ENCODE measurements around the gene DTX2.
"Not testable (repeated sequence)": the region's sequence is repeated elsewhere in the genome, so short reads cannot be mapped to it uniquely, and the experiment has no call there.

The DTX2 gene

DNA sequence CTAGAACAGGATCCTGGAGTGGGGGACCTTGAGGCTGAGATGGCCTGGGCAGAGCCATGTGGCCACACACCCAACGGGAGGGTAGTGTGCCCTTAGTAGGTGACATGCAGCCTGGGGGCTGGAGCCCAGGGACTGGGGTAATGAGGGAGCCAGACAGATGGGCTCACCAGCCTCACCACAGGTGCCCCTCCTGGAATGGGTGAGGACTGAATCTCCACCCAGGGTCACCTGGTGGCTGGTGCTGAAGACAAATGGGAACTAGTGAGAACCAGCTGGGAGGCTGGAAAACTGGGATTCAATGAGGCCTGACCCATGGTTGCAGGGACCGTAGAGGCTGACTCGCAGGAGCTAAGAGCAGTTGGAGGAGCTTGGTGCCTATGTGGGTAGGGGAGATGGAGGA lies 30.7 kb upstream of the DTX2 start:
- Histone ChIP-seq H3K27ac (no peak overlapping the region), H3K4me3 (ENCODE audit: low read depth, low read length) (no peak overlapping the region), H3K27me3 (replicated peaks) (no peaks in the 10 kb centered on the region), H3K36me3 (replicated peaks) (no peaks in the 10 kb centered on the region)
- in situ Hi-C loops (cut with HindIII; ENCODE audit: low pct_ligation_motif_present, low sequenced_read_pairs), result no loop called here
- no peak for TF ChIP-seq CTCF (IDR thresholded peaks at IDR 0.05; ENCODE audit: low read depth, low read length, missing control alignments)
- no peak for DNase-seq

DNA sequence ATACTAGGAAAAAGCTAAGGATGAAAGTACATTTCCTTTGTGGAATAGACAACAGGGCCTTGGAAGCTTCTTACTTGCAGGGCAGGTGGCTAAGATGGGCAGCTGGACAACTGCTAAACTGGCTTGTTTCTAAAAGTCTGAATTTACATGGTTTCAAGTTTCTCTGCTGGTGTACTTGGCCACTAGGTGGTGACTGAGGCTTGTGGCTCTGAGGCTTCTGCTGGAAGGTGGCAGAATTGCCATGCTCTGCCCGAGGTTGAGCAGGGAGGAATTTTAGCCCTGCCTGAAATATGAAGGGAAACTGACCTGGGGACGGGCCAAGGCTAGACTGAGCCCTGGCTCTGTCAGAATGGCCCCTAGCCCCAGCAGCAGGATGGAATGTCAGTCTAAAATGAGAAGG lies 23.6 kb upstream of the DTX2 start:
- H3K4me3 ChIP-seq (ENCODE audit: low read depth, low read length); H3K27ac ChIP-seq; in situ Hi-C loops (cut with HindIII; ENCODE audit: low pct_ligation_motif_present, low sequenced_read_pairs); H3K27me3 ChIP-seq (replicated peaks); H3K36me3 ChIP-seq (replicated peaks): not testable (repeated sequence)
- peak; percentile 65 for TF ChIP-seq CTCF (IDR thresholded peaks at IDR 0.05; ENCODE audit: low read depth, low read length, missing control alignments)
- peak; percentile 82 for DNase-seq

GRCh38 chr7:76439120-76439888 lies 22.2 kb upstream of the DTX2 start:
- H3K27me3 ChIP-seq (replicated peaks); in situ Hi-C loops (cut with HindIII; ENCODE audit: low pct_ligation_motif_present, low sequenced_read_pairs); H3K36me3 ChIP-seq (replicated peaks); DNase-seq; H3K4me3 ChIP-seq (ENCODE audit: low read depth, low read length); H3K27ac ChIP-seq: not testable (repeated sequence)

DNA sequence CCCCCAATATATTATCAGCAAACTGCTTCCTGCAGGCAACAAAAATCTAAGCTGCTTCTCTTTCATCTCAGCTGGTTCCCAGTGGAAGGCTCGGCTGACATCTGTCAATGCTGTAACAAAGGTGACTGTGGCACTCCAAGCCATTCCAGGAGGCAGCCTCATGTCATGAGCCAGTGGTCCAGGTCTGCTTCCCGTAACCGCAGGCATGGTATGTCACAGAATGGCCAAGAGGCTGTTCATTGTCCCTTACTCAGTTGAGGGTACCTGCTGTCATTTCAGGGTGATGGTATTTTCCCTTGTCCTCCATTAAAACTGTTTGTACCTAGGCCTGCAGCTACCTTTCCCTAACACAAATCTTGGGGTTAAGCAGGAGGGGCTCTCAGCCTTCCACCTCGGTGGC lies 21.1 kb upstream of the DTX2 start:
- H3K27ac ChIP-seq; DNase-seq; H3K36me3 ChIP-seq (replicated peaks); H3K27me3 ChIP-seq (replicated peaks); in situ Hi-C loops (cut with HindIII; ENCODE audit: low pct_ligation_motif_present, low sequenced_read_pairs); H3K4me3 ChIP-seq (ENCODE audit: low read depth, low read length): not testable (repeated sequence)

DNA sequence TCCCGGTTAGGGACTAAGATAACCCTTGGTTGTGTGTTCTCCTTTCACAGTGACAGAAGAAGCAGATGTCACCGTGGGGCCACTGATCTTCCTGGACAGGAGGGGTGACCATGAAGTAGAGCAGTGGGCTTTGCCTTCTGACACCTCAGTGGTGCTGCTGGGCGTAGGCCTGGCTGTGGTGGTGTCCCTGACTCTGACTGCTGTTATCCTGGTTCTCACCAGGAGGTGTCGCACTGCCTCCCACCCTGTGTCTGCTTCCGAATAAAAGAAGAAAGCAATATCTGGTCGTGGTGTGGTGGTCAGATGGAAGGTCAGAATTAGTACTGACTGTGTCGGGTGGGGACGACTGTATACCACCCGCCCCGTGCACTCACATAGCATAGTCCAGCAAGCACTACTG lies 19.7 kb upstream of the DTX2 start:
- DNase-seq; in situ Hi-C loops (cut with HindIII; ENCODE audit: low pct_ligation_motif_present, low sequenced_read_pairs); H3K27ac ChIP-seq: not testable (repeated sequence)

DNA sequence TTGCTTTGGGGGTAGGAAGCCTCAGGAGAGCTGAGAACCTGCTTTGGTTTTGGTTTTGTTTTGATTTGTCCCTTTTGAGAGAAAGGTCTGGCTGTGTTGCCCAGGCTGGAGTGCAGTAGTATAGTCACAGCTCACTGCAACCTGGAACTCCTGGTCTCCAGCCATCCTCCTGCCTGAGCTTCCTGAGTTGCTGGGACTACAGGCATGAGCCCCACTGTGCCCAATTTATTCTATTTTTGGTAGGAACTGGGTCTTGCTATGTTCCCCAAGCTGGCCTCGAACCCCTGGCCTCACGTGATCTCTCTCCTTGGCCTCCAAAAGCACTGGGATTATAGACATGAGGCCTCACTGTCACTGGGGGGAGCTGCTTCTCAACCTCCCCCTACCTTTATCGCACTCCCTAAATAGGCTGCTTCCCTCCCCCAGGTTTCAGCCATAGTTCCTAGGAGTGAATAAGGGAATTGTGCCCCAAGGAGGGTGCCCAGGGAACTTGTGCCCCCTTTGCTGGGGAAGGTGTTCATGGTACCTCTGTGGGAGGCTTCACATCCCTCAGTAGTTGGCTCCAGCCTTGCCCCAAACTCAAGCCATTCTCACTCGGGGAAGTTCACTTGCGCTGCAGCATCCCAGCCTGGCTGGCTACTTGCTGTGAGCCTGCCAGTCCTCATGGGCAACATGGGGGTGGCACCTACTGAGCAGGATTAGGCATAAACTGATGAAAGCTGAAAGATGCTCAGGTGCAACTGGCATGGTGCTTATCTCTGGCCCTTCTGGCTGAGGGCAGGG lies 18.7 kb upstream of the DTX2 start:
- H3K4me3 ChIP-seq (ENCODE audit: low read depth, low read length); H3K27ac ChIP-seq; in situ Hi-C loops (cut with HindIII; ENCODE audit: low pct_ligation_motif_present, low sequenced_read_pairs): not testable (repeated sequence)

More for the DNA sequence above, 19.7 kb upstream of the DTX2 start:
- H3K27me3 ChIP-seq (replicated peaks); H3K4me3 ChIP-seq (ENCODE audit: low read depth, low read length); H3K36me3 ChIP-seq (replicated peaks): not testable (repeated sequence)

DNA sequence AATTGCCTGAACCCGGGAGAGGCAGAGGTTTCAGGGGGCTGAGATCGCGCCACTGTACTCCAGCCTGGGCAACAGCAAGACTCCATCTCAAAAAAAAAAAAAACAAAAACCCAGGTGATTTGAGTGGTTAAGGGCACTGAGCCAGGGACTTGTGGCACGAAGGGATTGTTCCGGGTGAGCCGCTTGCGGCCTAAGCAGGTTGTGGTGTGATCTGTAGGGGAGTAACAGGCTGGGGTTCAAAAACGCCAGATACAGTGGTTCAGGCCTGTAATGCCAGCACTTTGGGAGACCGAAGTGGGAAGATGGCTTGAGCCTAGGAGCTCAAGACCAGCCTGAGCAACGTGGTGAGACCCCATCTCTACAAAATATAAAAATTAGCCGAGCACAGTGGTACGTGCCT lies 17.7 kb upstream of the DTX2 start:
- H3K27me3 ChIP-seq (replicated peaks); in situ Hi-C loops (cut with HindIII; ENCODE audit: low pct_ligation_motif_present, low sequenced_read_pairs); H3K36me3 ChIP-seq (replicated peaks); H3K4me3 ChIP-seq (ENCODE audit: low read depth, low read length); H3K27ac ChIP-seq; DNase-seq: not testable (repeated sequence)

More for the DNA sequence above, 18.7 kb upstream of the DTX2 start:
- H3K36me3 ChIP-seq (replicated peaks); H3K27me3 ChIP-seq (replicated peaks); DNase-seq: not testable (repeated sequence)

DNA sequence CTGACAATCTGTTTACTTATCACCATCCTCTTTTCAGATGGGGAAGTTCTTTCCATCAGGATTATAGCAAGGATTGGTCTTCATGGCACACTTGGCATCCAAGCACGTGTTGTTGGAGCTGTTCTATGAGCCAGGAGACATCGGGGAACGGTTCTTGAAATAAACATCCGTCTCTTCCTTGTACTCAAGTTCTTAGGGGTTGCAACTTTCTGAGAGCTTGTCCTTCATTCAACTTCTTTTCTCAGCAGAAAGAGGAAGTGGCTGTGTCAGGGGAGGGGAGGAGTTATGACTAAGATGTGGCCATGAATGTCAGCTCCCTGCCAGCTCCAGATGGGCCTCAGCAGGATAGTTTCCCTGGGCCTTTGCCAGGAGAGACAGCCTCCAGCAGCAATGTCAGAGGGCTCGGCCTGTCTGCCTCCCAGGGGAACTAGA lies 15.9 kb upstream of the DTX2 start:
- peak overlapping the region; percentile 27 for H3K27ac ChIP-seq
- peak; percentile 69 for DNase-seq
- H3K4me3 ChIP-seq (ENCODE audit: low read depth, low read length); in situ Hi-C loops (cut with HindIII; ENCODE audit: low pct_ligation_motif_present, low sequenced_read_pairs); H3K36me3 ChIP-seq (replicated peaks); H3K27me3 ChIP-seq (replicated peaks): not testable (repeated sequence)

DNA sequence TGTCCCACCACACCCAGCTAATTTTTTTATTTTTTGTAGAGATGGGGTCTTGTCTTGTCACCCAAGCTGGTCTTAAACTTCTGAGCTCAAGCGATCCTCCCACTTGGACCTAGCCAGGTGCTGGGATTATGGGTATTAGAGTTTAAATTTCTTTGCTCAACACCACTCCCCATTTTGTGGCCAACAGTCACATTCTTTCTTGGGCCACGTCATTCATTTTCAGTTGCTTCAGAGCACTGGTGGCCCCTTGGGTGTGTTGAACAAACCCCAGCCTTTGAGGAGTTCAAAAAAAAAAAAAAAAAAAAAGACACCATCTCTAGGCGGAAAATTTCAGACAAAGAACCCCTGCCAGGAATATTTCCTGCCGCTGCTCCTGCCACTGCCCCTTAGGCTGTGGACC lies 4.5 kb upstream of the DTX2 start:
- in situ Hi-C loops (cut with HindIII; ENCODE audit: low pct_ligation_motif_present, low sequenced_read_pairs); H3K27me3 ChIP-seq (replicated peaks); H3K4me3 ChIP-seq (ENCODE audit: low read depth, low read length); H3K27ac ChIP-seq; DNase-seq; H3K36me3 ChIP-seq (replicated peaks): not testable (repeated sequence)

GRCh38 chr7:76458504-76458903 lies 3.0 kb upstream of the DTX2 start:
- in situ Hi-C loops (cut with HindIII; ENCODE audit: low pct_ligation_motif_present, low sequenced_read_pairs); H3K36me3 ChIP-seq (replicated peaks); H3K27me3 ChIP-seq (replicated peaks); DNase-seq; H3K27ac ChIP-seq; H3K4me3 ChIP-seq (ENCODE audit: low read depth, low read length): not testable (repeated sequence)

GRCh38 chr7:76460767-76461166 lies 742 bp upstream of the DTX2 start:
- H3K4me3 ChIP-seq (ENCODE audit: low read depth, low read length); H3K27me3 ChIP-seq (replicated peaks); DNase-seq; H3K27ac ChIP-seq; H3K36me3 ChIP-seq (replicated peaks); in situ Hi-C loops (cut with HindIII; ENCODE audit: low pct_ligation_motif_present, low sequenced_read_pairs): not testable (repeated sequence)

- H3K27ac ChIP-seq; H3K36me3 ChIP-seq (replicated peaks); H3K27me3 ChIP-seq (replicated peaks); in situ Hi-C loops (cut with HindIII; ENCODE audit: low pct_ligation_motif_present, low sequenced_read_pairs); H3K4me3 ChIP-seq (ENCODE audit: low read depth, low read length); DNase-seq: not testable (repeated sequence)
Observed at GRCh38 chr7:76462271-76462882, 868 bp downstream of the DTX2 start.

All from brain microvascular endothelial cell (primary cell).